HepG2 (cell line): Measurements from ENCODE around the gene TRIM8. TPM values are rescaled to one million over a fixed set of nuclear protein-coding genes. Genes with fewer than 3 reads are reported as not detected.

Source experiments
- CSRNP2 ChIP-seq: sonication (generic); formaldehyde crosslinking; conservative IDR thresholded peaks from 2 replicates; pipeline ENCODE4 v1.8.0; 2022; ENCODE audit warnings: low read depth, missing genetic modification reagents
- ELF1 ChIP-seq: sonication (generic); formaldehyde crosslinking; IDR thresholded peaks from 2 replicates; pipeline ENCODE4 v1.4.0; 2020; ENCODE audit warnings: missing genetic modification reagents
- ONECUT2 ChIP-seq: sonication (generic); formaldehyde crosslinking; IDR thresholded peaks from 2 replicates; pipeline ENCODE4 v1.4.0; 2020; ENCODE audit warnings: missing genetic modification reagents
- RBFOX2 ChIP-seq: fragments of 200-400 bp; formaldehyde crosslinking; IDR thresholded peaks from 2 replicates; pipeline ENCODE4 v1.6.1; 2017; ENCODE audit warnings: low read depth, mild to moderate bottlenecking, low read length
- SKIL ChIP-seq: sonication (generic); formaldehyde crosslinking; IDR thresholded peaks from 2 replicates; pipeline ENCODE4 v1.8.0; 2022; ENCODE audit warnings: missing genetic modification reagents, mild to moderate bottlenecking, moderate library complexity, borderline replicate concordance
- XRCC5 ChIP-seq: fragments of 200-400 bp; formaldehyde crosslinking; optimal IDR thresholded peaks from 2 replicates; pipeline ENCODE3; 2017; ENCODE audit warnings: mild to moderate bottlenecking, low read length
- ZFP36L1 ChIP-seq: sonication (generic); formaldehyde crosslinking; IDR thresholded peaks from 2 replicates; pipeline ENCODE4 v1.8.0; 2022; ENCODE audit warnings: mild to moderate bottlenecking, missing genetic modification reagents, moderate library complexity
- ZFP62 ChIP-seq: sonication (generic); formaldehyde crosslinking; IDR thresholded peaks from 2 replicates; pipeline ENCODE4 v1.4.0; 2020; ENCODE audit warnings: missing genetic modification reagents
- ZNF329 ChIP-seq: sonication (generic); formaldehyde crosslinking; IDR thresholded peaks from 2 replicates; pipeline ENCODE4 v1.9.0; 2021; ENCODE audit warnings: low read depth, mild to moderate bottlenecking, missing genetic modification reagents
- ZNF792 ChIP-seq: IDR thresholded peaks from 2 replicates; pipeline ENCODE4 v1.6.1; 2016
- ZNF879 ChIP-seq: sonication (generic); formaldehyde crosslinking; IDR thresholded peaks from 2 replicates; pipeline ENCODE4 v1.8.1; 2023; ENCODE audit warnings: missing genetic modification reagents
- polyA plus RNA-seq, 8 experiments: library from polyadenylated mRNA; depleted of rRNA in 3 of 8; stranded (reverse) in 7 of 8; unstranded in 1 of 8; fragments of >200 nt; fragmentation: Illumina TruSeq in 4 of 8; extraction: Trizol in 4 of 8; gene quantifications; 2 replicates each; pipeline versions ENCODE4 v1.2.1 to v1.2.3, GENCODE V29; 2011 to 2016; ENCODE audit warnings: low read depth in 4 of 8, missing spikeins in 1 of 8, mixed read lengths in 1 of 8; ENCODE audit not compliant: insufficient read depth in 1 of 8
- total RNA-seq, 5 experiments: library from RNA; depleted of rRNA; stranded (reverse); fragments of >200 nt; fragmentation: Illumina TruSeq; extraction: Trizol; gene quantifications; 2 replicates each; pipeline ENCODE4 v1.2.3, GENCODE V29; 2016; ENCODE audit warnings: low read depth in 1 of 5
- TF ChIP-seq, protein P1 (sequence below): sonication (generic); formaldehyde crosslinking; IDR thresholded peaks from 2 replicates; pipeline ENCODE4 v1.5.1; 2020; ENCODE audit warnings: mild to moderate bottlenecking, missing genetic modification reagents, moderate library complexity
- TF ChIP-seq, protein P2 (sequence below): sonication (generic); formaldehyde crosslinking; IDR thresholded peaks from 2 replicates; pipeline ENCODE4 v1.8.1; 2023; ENCODE audit warnings: missing genetic modification reagents, inconsistent platforms, borderline replicate concordance
- TF ChIP-seq, protein P3 (sequence below): sonication (generic); formaldehyde crosslinking; IDR thresholded peaks from 2 replicates; pipeline ENCODE4 v1.5.1; 2020; ENCODE audit warnings: missing genetic modification reagents, mild to moderate bottlenecking, borderline replicate concordance
- TF ChIP-seq, protein P4 (sequence below): sonication (generic); formaldehyde crosslinking; IDR thresholded peaks from 2 replicates; pipeline ENCODE4 v1.4.0; 2020; ENCODE audit warnings: missing genetic modification reagents, mild to moderate bottlenecking, borderline replicate concordance

The TRIM8 gene
- total and polyA plus RNA-seq, 2 of the 13 experiments (the other 11 are each of a cell fraction or from before 2014, with no cell fraction given): 38.9 to 66.5 TPM

DNA sequence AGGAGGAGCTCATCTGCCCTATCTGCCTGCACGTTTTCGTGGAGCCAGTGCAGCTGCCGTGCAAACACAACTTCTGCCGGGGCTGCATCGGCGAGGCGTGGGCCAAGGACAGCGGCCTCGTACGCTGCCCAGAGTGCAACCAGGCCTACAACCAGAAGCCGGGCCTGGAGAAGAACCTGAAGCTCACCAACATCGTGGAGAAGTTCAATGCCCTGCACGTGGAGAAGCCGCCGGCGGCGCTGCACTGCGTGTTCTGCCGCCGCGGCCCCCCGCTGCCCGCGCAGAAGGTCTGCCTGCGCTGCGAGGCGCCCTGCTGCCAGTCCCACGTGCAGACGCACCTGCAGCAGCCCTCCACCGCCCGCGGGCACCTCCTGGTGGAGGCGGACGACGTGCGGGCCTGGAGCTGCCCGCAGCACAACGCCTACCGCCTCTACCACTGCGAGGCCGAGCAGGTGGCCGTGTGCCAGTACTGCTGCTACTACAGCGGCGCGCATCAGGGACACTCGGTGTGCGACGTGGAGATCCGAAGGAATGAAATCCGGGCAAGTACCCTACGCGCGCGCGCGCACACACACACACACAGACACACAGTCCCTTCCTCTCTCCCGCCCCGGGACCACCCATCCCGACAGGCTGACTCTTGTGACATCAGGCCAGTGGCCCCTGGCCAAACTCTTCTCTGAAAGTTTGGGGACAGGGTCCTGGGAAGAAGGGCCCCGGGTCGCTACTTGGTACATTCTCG is 538 bp downstream of the TRIM8 start (continued):
- TF ChIP-seq, protein P1, sequence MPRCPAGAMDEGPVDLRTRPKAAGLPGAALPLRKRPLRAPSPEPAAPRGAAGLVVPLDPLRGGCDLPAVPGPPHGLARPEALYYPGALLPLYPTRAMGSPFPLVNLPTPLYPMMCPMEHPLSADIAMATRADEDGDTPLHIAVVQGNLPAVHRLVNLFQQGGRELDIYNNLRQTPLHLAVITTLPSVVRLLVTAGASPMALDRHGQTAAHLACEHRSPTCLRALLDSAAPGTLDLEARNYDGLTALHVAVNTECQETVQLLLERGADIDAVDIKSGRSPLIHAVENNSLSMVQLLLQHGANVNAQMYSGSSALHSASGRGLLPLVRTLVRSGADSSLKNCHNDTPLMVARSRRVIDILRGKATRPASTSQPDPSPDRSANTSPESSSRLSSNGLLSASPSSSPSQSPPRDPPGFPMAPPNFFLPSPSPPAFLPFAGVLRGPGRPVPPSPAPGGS (CRISPR knock-in tag): peak; percentile 85
- TF ChIP-seq ELF1 (CRISPR knock-in tag): peak; percentile 26; the same call in 1 of the 2 replicates
- TF ChIP-seq, protein P2, sequence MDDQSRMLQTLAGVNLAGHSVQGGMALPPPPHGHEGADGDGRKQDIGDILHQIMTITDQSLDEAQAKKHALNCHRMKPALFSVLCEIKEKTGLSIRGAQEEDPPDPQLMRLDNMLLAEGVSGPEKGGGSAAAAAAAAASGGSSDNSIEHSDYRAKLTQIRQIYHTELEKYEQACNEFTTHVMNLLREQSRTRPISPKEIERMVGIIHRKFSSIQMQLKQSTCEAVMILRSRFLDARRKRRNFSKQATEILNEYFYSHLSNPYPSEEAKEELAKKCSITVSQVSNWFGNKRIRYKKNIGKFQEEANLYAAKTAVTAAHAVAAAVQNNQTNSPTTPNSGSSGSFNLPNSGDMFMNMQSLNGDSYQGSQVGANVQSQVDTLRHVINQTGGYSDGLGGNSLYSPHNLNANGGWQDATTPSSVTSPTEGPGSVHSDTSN: no peak
- TF ChIP-seq ZNF879 (CRISPR knock-in tag): peak; percentile 44; the same call in 1 of the 2 replicates
- peak; percentile 79 for TF ChIP-seq RBFOX2
- peak; percentile 86 for TF ChIP-seq ZFP36L1 (CRISPR knock-in tag)
- TF ChIP-seq ZNF329: peak; percentile 48; the same call in 1 of the 2 replicates
- no peak for TF ChIP-seq ZFP62
- TF ChIP-seq ONECUT2: peak; percentile 64
- peak; percentile 98 for TF ChIP-seq ZNF792
- TF ChIP-seq, protein P3, sequence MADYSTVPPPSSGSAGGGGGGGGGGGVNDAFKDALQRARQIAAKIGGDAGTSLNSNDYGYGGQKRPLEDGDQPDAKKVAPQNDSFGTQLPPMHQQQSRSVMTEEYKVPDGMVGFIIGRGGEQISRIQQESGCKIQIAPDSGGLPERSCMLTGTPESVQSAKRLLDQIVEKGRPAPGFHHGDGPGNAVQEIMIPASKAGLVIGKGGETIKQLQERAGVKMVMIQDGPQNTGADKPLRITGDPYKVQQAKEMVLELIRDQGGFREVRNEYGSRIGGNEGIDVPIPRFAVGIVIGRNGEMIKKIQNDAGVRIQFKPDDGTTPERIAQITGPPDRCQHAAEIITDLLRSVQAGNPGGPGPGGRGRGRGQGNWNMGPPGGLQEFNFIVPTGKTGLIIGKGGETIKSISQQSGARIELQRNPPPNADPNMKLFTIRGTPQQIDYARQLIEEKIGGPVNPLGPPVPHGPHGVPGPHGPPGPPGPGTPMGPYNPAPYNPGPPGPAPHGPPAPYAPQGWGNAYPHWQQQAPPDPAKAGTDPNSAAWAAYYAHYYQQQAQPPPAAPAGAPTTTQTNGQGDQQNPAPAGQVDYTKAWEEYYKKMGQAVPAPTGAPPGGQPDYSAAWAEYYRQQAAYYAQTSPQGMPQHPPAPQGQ (CRISPR knock-in tag): peak; percentile 96; the same call in 1 of the 2 replicates
- TF ChIP-seq CSRNP2 (CRISPR knock-in tag): no peak
- TF ChIP-seq SKIL (CRISPR knock-in tag): peak; percentile 57; the same call in 1 of the 2 replicates
- TF ChIP-seq, protein P4, sequence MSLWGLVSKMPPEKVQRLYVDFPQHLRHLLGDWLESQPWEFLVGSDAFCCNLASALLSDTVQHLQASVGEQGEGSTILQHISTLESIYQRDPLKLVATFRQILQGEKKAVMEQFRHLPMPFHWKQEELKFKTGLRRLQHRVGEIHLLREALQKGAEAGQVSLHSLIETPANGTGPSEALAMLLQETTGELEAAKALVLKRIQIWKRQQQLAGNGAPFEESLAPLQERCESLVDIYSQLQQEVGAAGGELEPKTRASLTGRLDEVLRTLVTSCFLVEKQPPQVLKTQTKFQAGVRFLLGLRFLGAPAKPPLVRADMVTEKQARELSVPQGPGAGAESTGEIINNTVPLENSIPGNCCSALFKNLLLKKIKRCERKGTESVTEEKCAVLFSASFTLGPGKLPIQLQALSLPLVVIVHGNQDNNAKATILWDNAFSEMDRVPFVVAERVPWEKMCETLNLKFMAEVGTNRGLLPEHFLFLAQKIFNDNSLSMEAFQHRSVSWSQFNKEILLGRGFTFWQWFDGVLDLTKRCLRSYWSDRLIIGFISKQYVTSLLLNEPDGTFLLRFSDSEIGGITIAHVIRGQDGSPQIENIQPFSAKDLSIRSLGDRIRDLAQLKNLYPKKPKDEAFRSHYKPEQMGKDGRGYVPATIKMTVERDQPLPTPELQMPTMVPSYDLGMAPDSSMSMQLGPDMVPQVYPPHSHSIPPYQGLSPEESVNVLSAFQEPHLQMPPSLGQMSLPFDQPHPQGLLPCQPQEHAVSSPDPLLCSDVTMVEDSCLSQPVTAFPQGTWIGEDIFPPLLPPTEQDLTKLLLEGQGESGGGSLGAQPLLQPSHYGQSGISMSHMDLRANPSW (CRISPR knock-in tag): no peak
- no peak for TF ChIP-seq XRCC5
